GM23338 (cell line): ENCODE data around the gene DPF3. TPM values are rescaled to one million over a fixed set of nuclear protein-coding genes. Genes with fewer than 3 reads are reported as not detected.

ENCODE experiments used
- ATAC-seq: fragments of 200-7000 bp; cut with Tn5 transposase; 3 replicates; pipeline ENCODE4 v1.9.1; 2020
- DNase-seq: peaks from one replicate; pipeline ENCODE4 v3.0.0-alpha.2; 2015; ENCODE audit warnings: low spot score
- H2AFZ ChIP-seq: fragments of 200-600 bp; sonication (generic); 2 replicates; pipeline ENCODE4 v1.8.0; 2016; ENCODE audit warnings: antibody characterized with exemption, mild to moderate bottlenecking, moderate library complexity
- H3F3A ChIP-seq: fragments of 200-600 bp; sonication (generic); replicated peaks from 2 replicates; pipeline ENCODE4 v1.8.0; 2017; ENCODE audit warnings: antibody characterized with exemption, mixed run types, low read depth
- H3K27ac ChIP-seq: fragments of 200-600 bp; sonication (generic); 2 replicates; pipeline ENCODE4 v1.6.1; 2016; ENCODE audit warnings: low read depth
- H3K27me3 ChIP-seq: fragments of 200-600 bp; sonication (generic); 2 replicates; pipeline ENCODE4 v1.8.0; 2016; ENCODE audit warnings: mild to moderate bottlenecking, mixed run types, moderate library complexity; ENCODE audit not compliant: insufficient read depth
- H3K36me3 ChIP-seq: fragments of 200-600 bp; sonication (generic); 2 replicates; pipeline ENCODE4 v1.8.0; 2016; ENCODE audit warnings: mild to moderate bottlenecking; ENCODE audit not compliant: insufficient read depth
- H3K4me1 ChIP-seq: fragments of 200-600 bp; sonication (generic); 2 replicates; pipeline ENCODE4 v1.8.0; 2016; ENCODE audit warnings: mild to moderate bottlenecking, moderate library complexity; ENCODE audit not compliant: insufficient read depth
- H3K4me2 ChIP-seq: fragments of 200-600 bp; sonication (generic); 2 replicates; pipeline ENCODE4 v1.7.1; 2017; ENCODE audit warnings: mixed run types
- H3K4me3 ChIP-seq: fragments of 200-600 bp; sonication (generic); 2 replicates; pipeline ENCODE4 v1.6.1; 2016; ENCODE audit warnings: mixed run types
- H3K79me2 ChIP-seq: fragments of 200-600 bp; sonication (generic); replicated peaks from 2 replicates; pipeline ENCODE4 v1.8.0; 2017; ENCODE audit warnings: mild to moderate bottlenecking; ENCODE audit not compliant: insufficient read depth
- H3K9me2 ChIP-seq: fragments of 200-600 bp; sonication (generic); 2 replicates; pipeline ENCODE4 v1.8.0; 2017; ENCODE audit not compliant: insufficient read depth
- H4K20me1 ChIP-seq: fragments of 200-600 bp; sonication (generic); replicated peaks from 2 replicates; pipeline ENCODE4 v1.8.0; 2017; ENCODE audit warnings: mild to moderate bottlenecking; ENCODE audit not compliant: insufficient read depth
- H3K27ac Mint-ChIP-seq: 2 replicates; pipeline ENCODE4 v1.8.0; 2020; ENCODE audit warnings: inconsistent platforms, mild to moderate bottlenecking, moderate library complexity, mixed read lengths
- H3K27me3 Mint-ChIP-seq: 3 replicates; pipeline ENCODE4 v1.8.0; 2022; ENCODE audit warnings: low read depth, mild to moderate bottlenecking, moderate library complexity, mixed read lengths, inconsistent platforms; ENCODE audit not compliant: insufficient read depth, poor library complexity
- H3K36me3 Mint-ChIP-seq: 3 replicates; pipeline ENCODE4 v1.8.0; 2021; ENCODE audit warnings: low read depth, mild to moderate bottlenecking, inconsistent platforms, moderate library complexity, mixed read lengths
- H3K4me1 Mint-ChIP-seq: 3 replicates; pipeline ENCODE4 v1.8.0; 2020; ENCODE audit warnings: mild to moderate bottlenecking, inconsistent platforms, mixed read lengths
- H3K4me3 Mint-ChIP-seq: 3 replicates; pipeline ENCODE4 v1.8.0; 2021; ENCODE audit warnings: moderate library complexity, mild to moderate bottlenecking, inconsistent platforms, mixed read lengths
- H3K9me3 Mint-ChIP-seq: 3 replicates; pipeline ENCODE4 v1.8.0; 2020; ENCODE audit warnings: moderate library complexity, mild to moderate bottlenecking, inconsistent platforms, mixed read lengths
- EZH2 ChIP-seq: fragments of 200-600 bp; sonication (generic); IDR thresholded peaks from one replicate; pipeline ENCODE4 v1.8.0; 2017; ENCODE audit warnings: antibody characterized with exemption, mild to moderate bottlenecking, low read depth; ENCODE audit not compliant: unreplicated experiment
- NANOG ChIP-seq: IDR thresholded peaks from 2 replicates; pipeline ENCODE4 v1.6.1; 2016; ENCODE audit warnings: antibody characterized with exemption, borderline replicate concordance
- POLR2AphosphoS5 ChIP-seq: IDR thresholded peaks from 2 replicates; pipeline ENCODE4 v1.6.1; 2016; ENCODE audit warnings: antibody characterized with exemption, low read depth
- REST ChIP-seq: IDR thresholded peaks from one replicate; pipeline ENCODE4 v1.6.1; 2018; ENCODE audit warnings: antibody characterized with exemption; ENCODE audit not compliant: unreplicated experiment
- ZNF331 ChIP-seq: fragments of 250-450 bp; sonication (Bioruptor Pico); IDR thresholded peaks from 2 replicates; pipeline ENCODE4 v1.5.0; 2020; ENCODE audit warnings: low read depth, mild to moderate bottlenecking, moderate library complexity
- ZNF462 ChIP-seq: fragments of 250-450 bp; sonication (Bioruptor Pico); IDR thresholded peaks from 2 replicates; pipeline ENCODE4 v1.5.0; 2020; ENCODE audit warnings: mild to moderate bottlenecking, moderate library complexity
- polyA plus RNA-seq: library from polyadenylated mRNA; unstranded; fragments of >200 nt; fragmentation: Nextera tagmentation; extraction: Ambion mirVana; gene quantifications from 2 replicates; pipeline ENCODE4 v1.2.1, GENCODE V29; 2016
- total RNA-seq: library from RNA; depleted of rRNA; stranded (reverse); fragments of >200 nt; shearing (Covaris generic); gene quantifications from 2 replicates; pipeline ENCODE4 v1.2.3, GENCODE V29; 2014

The DPF3 gene
- total and polyA plus RNA-seq, 2 experiments from 2014 or later, result 0.18 to 1.0 TPM

- no peak for TF ChIP-seq ZNF462 (CRISPR knock-in tag)
Measured at GRCh38 chr14:72779679-72780078, 114.2 kb downstream of the DPF3 start (continued).

GRCh38 chr14:72777636-72778035, 116.3 kb downstream of the DPF3 start:
- 0 out of 2 replicates have a peak, but pooled peaks cover 2% of the 10 kb centered on the region for H3K9me2 ChIP-seq
- Mint-ChIP-seq H3K27ac (no peak overlapping the region), H3K36me3 (peaks cover 5% of the 10 kb centered on the region), H3K4me1 (peaks cover 8% of the 10 kb centered on the region), H3K9me3 (peaks cover 8% of the 10 kb centered on the region), H3K4me3 (no peak overlapping the region), H3K27me3 (peaks cover 7% of the 10 kb centered on the region)
- no peaks in the 10 kb centered on the region for H3K4me1 ChIP-seq
- ATAC-seq (no peak), DNase-seq (no peak)
- no peaks in the 10 kb centered on the region for H4K20me1 ChIP-seq
- no peak overlapping the region for H3K4me3 ChIP-seq
- no peaks in the 10 kb centered on the region for H3K36me3 ChIP-seq
- H3K27ac ChIP-seq, result no peak overlapping the region
- H3F3A ChIP-seq, result no peaks in the 10 kb centered on the region
- no peaks in the 10 kb centered on the region for H3K79me2 ChIP-seq
- H3K27me3 ChIP-seq, result no peaks in the 10 kb centered on the region
- no peak overlapping the region for H2AFZ ChIP-seq
- H3K4me2 ChIP-seq, result no peak overlapping the region
- no peak for TF ChIP-seq ZNF462 (CRISPR knock-in tag)
- no peak for TF ChIP-seq NANOG
- no peak for TF ChIP-seq POLR2AphosphoS5
- no peak for TF ChIP-seq EZH2
- no peak for TF ChIP-seq ZNF331 (CRISPR knock-in tag)
- no peak for TF ChIP-seq REST
